Measurements from ENCODE around the gene BLVRA. TPM values are rescaled to one million over a fixed set of nuclear protein-coding genes. Genes with fewer than 3 reads are reported as not detected.
"Not testable (repeated sequence)": the region's sequence is repeated elsewhere in the genome, so short reads cannot be mapped to it uniquely, and the experiment has no call there.

Gene BLVRA
- total RNA-seq, 2 experiments from 2014 or later: 16.0 to 31.2 TPM

GRCh38 chr7:43784030-43784584 is 25.6 kb downstream of the BLVRA start:
- peaks cover 15% of the 10 kb centered on the region for H3K36me3 Mint-ChIP-seq (ENCODE audit: low read depth)
- no peak overlapping the region for H3K4me3 Mint-ChIP-seq
- no peak overlapping the region for H3K27ac Mint-ChIP-seq
- no peak for ATAC-seq
- intact Hi-C loops (cut with DNase I, micrococcal nuclease): no loop called here
- H3K9me3 Mint-ChIP-seq (ENCODE audit: low read depth): no peaks in the 10 kb centered on the region
- DNase-seq: no peak
- POLR2A ChIA-PET: interaction anchor here (0.6 to 0.7 kb wide), 2 partner anchors 34 to 187 kb away, joined by 4 to 5 read pairs; no protein-coding TSS in a partner anchor
- CTCF ChIA-PET: interaction anchor here (0.7 to 1.0 kb wide), 3 partner anchors 201 to 1470 kb away, joined by 3 read pairs; partner anchors contain the start of gene STK17A
- H3K27me3 Mint-ChIP-seq: no peaks in the 10 kb centered on the region
- peaks cover 10% of the 10 kb centered on the region for H3K4me1 Mint-ChIP-seq

- ChIA-PET POLR2A (interaction anchor here (0.6 to 0.7 kb wide), 2 partner anchors 34 to 188 kb away, joined by 4 to 5 read pairs; no protein-coding TSS in a partner anchor), CTCF (interaction anchor here (0.7 to 1.0 kb wide), 2 partner anchors 202 to 1470 kb away, joined by 3 read pairs; partner anchors contain the start of gene STK17A)
- intact Hi-C loops (cut with DNase I, micrococcal nuclease); H3K27ac Mint-ChIP-seq; H3K27me3 Mint-ChIP-seq; H3K4me1 Mint-ChIP-seq; H3K4me3 Mint-ChIP-seq; H3K9me3 Mint-ChIP-seq (ENCODE audit: low read depth): not testable (repeated sequence)
- peaks cover 16% of the 10 kb centered on the region for H3K36me3 Mint-ChIP-seq (ENCODE audit: low read depth)
- DNase-seq: peak; percentile 57
- peak; percentile 90 for ATAC-seq
Measured at GRCh38 chr7:43784585-43785087, 26.2 kb downstream of the BLVRA start.

GRCh38 chr7:43785420-43785819 is 26.9 kb downstream of the BLVRA start:
- H3K9me3 Mint-ChIP-seq (ENCODE audit: low read depth): no peaks in the 10 kb centered on the region
- peaks cover 19% of the 10 kb centered on the region for H3K36me3 Mint-ChIP-seq (ENCODE audit: low read depth)
- peaks cover 9% of the 10 kb centered on the region for H3K4me1 Mint-ChIP-seq
- ChIA-PET POLR2A (no interaction called here), CTCF (no interaction called here)
- H3K27me3 Mint-ChIP-seq: no peaks in the 10 kb centered on the region
- intact Hi-C loops (cut with DNase I, micrococcal nuclease): no loop called here
- no peak overlapping the region for H3K4me3 Mint-ChIP-seq
- DNase-seq (no peak), ATAC-seq (no peak)
- H3K27ac Mint-ChIP-seq: no peak overlapping the region

GRCh38 chr7:43787771-43788170 is 29.3 kb downstream of the BLVRA start:
- ATAC-seq (no peak), DNase-seq (no peak)
- H3K4me1 Mint-ChIP-seq: peaks cover 9% of the 10 kb centered on the region
- no peak overlapping the region for H3K4me3 Mint-ChIP-seq
- ChIA-PET CTCF (no interaction called here), POLR2A (no interaction called here)
- H3K27ac Mint-ChIP-seq: no peak overlapping the region
- intact Hi-C loops (cut with DNase I, micrococcal nuclease): no loop called here
- H3K36me3 Mint-ChIP-seq (ENCODE audit: low read depth): peaks cover 20% of the 10 kb centered on the region
- no peaks in the 10 kb centered on the region for H3K27me3 Mint-ChIP-seq
- no peaks in the 10 kb centered on the region for H3K9me3 Mint-ChIP-seq (ENCODE audit: low read depth)

GRCh38 chr7:43790006-43790405 is 31.5 kb downstream of the BLVRA start:
- Mint-ChIP-seq H3K4me3 (no peak overlapping the region), H3K27me3 (no peaks in the 10 kb centered on the region), H3K9me3 (ENCODE audit: low read depth) (no peaks in the 10 kb centered on the region), H3K36me3 (ENCODE audit: low read depth) (peaks cover 20% of the 10 kb centered on the region), H3K4me1 (peaks cover 2% of the 10 kb centered on the region), H3K27ac (no peak overlapping the region)
- ChIA-PET CTCF (no interaction called here), POLR2A (no interaction called here)
- DNase-seq: no peak
- intact Hi-C loops (cut with DNase I, micrococcal nuclease): no loop called here
- ATAC-seq: no peak

GRCh38 chr7:43790834-43791233 is 32.4 kb downstream of the BLVRA start:
- Mint-ChIP-seq H3K27ac (no peak overlapping the region), H3K36me3 (ENCODE audit: low read depth) (peaks cover 20% of the 10 kb centered on the region), H3K27me3 (no peaks in the 10 kb centered on the region), H3K4me1 (peaks cover 2% of the 10 kb centered on the region), H3K9me3 (ENCODE audit: low read depth) (no peaks in the 10 kb centered on the region), H3K4me3 (no peak overlapping the region)
- DNase-seq: no peak
- no peak for ATAC-seq
- intact Hi-C loops (cut with DNase I, micrococcal nuclease): no loop called here
- ChIA-PET POLR2A (no interaction called here), CTCF (no interaction called here)

- no peaks in the 10 kb centered on the region for H3K9me3 Mint-ChIP-seq (ENCODE audit: low read depth)
- ChIA-PET CTCF (interaction anchor here (1.1 kb wide), 1 partner anchor 209 kb away, joined by 3 read pairs; no protein-coding TSS in a partner anchor), POLR2A (no interaction called here)
- H3K27me3 Mint-ChIP-seq: no peaks in the 10 kb centered on the region
- intact Hi-C loops (cut with DNase I, micrococcal nuclease): no loop called here
- no peak overlapping the region for H3K27ac Mint-ChIP-seq
- no peak for DNase-seq
- H3K4me3 Mint-ChIP-seq: no peak overlapping the region
- ATAC-seq: no peak
- peaks cover 19% of the 10 kb centered on the region for H3K36me3 Mint-ChIP-seq (ENCODE audit: low read depth)
- H3K4me1 Mint-ChIP-seq: no peaks in the 10 kb centered on the region
Measured at GRCh38 chr7:43791665-43792064, 33.2 kb downstream of the BLVRA start.

- H3K9me3 Mint-ChIP-seq (ENCODE audit: low read depth): no peaks in the 10 kb centered on the region
- no peaks in the 10 kb centered on the region for H3K4me1 Mint-ChIP-seq
- H3K36me3 Mint-ChIP-seq (ENCODE audit: low read depth): peaks cover 19% of the 10 kb centered on the region
- DNase-seq (no peak), ATAC-seq (no peak)
- ChIA-PET CTCF (interaction anchor here (1.1 kb wide), 2 partner anchors 47 to 210 kb away, joined by 3 read pairs; no protein-coding TSS in a partner anchor), POLR2A (no interaction called here)
- no peaks in the 10 kb centered on the region for H3K27me3 Mint-ChIP-seq
- H3K27ac Mint-ChIP-seq: no peak overlapping the region
- intact Hi-C loops (cut with DNase I, micrococcal nuclease): no loop called here
- H3K4me3 Mint-ChIP-seq: no peak overlapping the region
Measured at GRCh38 chr7:43792471-43793150, 34.1 kb downstream of the BLVRA start.

- H3K4me3 Mint-ChIP-seq: no peak overlapping the region
- POLR2A ChIA-PET: no interaction called here
- no peak overlapping the region for H3K27ac Mint-ChIP-seq
- DNase-seq (no peak), ATAC-seq (peak; percentile 53)
- H3K36me3 Mint-ChIP-seq (ENCODE audit: low read depth): peaks cover 10% of the 10 kb centered on the region
- no peaks in the 10 kb centered on the region for H3K4me1 Mint-ChIP-seq
- no peaks in the 10 kb centered on the region for H3K9me3 Mint-ChIP-seq (ENCODE audit: low read depth)
- CTCF ChIA-PET: interaction anchor here (1.1 to 2.3 kb wide), 3 partner anchors 40 to 217 kb away, joined by 5 to 16 read pairs (median 7); partner anchors contain the start of gene STK17A
- intact Hi-C loops (cut with DNase I, micrococcal nuclease): loop anchor here in 1 of 2 experiments (1.0 kb wide), 1 partner anchor 217 kb away; no protein-coding TSS in a partner anchor
- H3K27me3 Mint-ChIP-seq: no peaks in the 10 kb centered on the region
Measured at GRCh38 chr7:43799605-43800004, 41.1 kb downstream of the BLVRA start.

GRCh38 chr7:43803865-43804264 is 45.4 kb downstream of the BLVRA start:
- ATAC-seq (no peak), DNase-seq (no peak)
- CTCF ChIA-PET: no interaction called here
- Mint-ChIP-seq H3K27me3 (no peaks in the 10 kb centered on the region), H3K36me3 (ENCODE audit: low read depth) (peaks cover 30% of the 10 kb centered on the region), H3K27ac (no peak overlapping the region), H3K4me3 (no peak overlapping the region), H3K9me3 (ENCODE audit: low read depth) (no peaks in the 10 kb centered on the region), H3K4me1 (no peaks in the 10 kb centered on the region)
- POLR2A ChIA-PET: no interaction called here
- intact Hi-C loops (cut with DNase I, micrococcal nuclease): no loop called here

GRCh38 chr7:43808410-43808809 is 49.9 kb downstream of the BLVRA start:
- ATAC-seq (no peak), DNase-seq (no peak)
- ChIA-PET POLR2A (no interaction called here), CTCF (no interaction called here)
- intact Hi-C loops (cut with DNase I, micrococcal nuclease): no loop called here
- peaks cover 22% of the 10 kb centered on the region for H3K36me3 Mint-ChIP-seq (ENCODE audit: low read depth)
- no peak overlapping the region for H3K4me3 Mint-ChIP-seq
- peaks cover 2% of the 10 kb centered on the region for H3K9me3 Mint-ChIP-seq (ENCODE audit: low read depth)
- peaks cover 2% of the 10 kb centered on the region for H3K4me1 Mint-ChIP-seq
- H3K27me3 Mint-ChIP-seq: peaks cover 7% of the 10 kb centered on the region
- H3K27ac Mint-ChIP-seq: no peak overlapping the region

Data from activated CD4-positive, alpha-beta T cell treated with anti-CD3 and anti-CD28 coated beads for 36 hours (primary cell).